GM20431 (cell line): Measurements from ENCODE around the gene GTF2A1.
"Not testable (repeated sequence)": the region's sequence is repeated elsewhere in the genome, so short reads cannot be mapped to it uniquely, and the experiment has no call there.

Source experiments
- in situ Hi-C: fragments of 300-500 bp; cut with MseI, MboI; formaldehyde crosslinking; loops from one replicate; pipeline ENCODE4 v1.15.0; 2020; ENCODE audit warnings: low sequenced_read_pairs; ENCODE audit not compliant: unreplicated experiment

GTF2A1 gene

DNA sequence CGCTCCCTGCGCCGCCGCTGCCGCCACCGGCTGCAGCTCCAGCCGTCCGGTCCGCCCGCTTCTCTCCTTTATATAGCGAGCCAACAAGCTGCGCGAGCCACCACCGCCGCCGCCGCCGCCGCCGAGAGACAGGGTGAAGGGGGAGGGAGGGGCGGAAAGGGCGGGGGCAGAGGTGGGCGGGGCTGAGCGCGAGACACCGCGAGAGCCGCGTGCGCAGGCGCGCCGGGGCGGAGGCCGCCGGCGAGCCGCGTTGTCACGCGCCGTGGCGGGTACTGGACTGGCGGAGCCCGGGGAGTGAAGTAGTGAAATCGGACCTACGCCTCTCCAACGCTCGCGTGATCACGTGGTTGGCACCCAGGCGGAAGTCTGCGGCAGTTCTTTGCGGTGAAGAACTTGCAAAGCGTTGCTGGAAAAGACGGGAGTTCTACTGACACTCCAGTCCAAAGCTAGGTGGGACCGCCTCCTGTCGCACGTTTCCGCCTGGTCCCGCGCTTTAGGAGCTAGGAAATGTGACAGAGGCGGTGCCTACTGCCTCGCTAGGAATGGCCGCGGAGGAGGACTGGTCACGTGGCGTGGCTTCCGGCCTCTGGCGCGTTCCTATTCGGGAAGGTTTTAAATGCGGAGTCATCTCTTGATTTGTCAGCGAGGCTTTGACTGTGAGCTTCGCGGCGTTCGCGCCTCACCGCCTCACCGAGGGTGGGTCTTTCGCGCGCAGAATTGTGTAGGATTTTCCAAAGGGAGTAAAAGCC lies at the start of gene GTF2A1:
Gene GTF2A1 (minus strand): TSS at position 130 of the 749 bp plus-strand sequence. CDS start 441 bp downstream, outside the sequence.
- in situ Hi-C loops: no loop called here

DNA sequence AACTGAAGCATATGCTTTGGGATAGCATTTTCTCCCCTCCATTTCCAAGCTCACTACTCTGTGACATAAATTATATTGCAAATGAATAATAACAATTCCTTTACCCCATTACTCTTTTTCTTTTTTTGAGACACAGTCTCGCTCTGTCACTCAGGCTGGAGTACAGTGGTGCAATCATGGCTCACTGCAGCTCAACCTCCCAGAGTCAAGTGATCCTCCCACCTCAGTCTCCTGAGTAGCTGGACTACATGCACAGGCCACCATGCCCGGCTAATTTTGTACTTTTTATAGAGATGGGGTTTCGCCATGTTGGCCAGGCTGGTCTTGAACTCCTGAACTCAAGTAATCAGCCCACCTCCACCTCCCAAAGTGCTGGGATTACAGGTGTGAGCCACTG lies 49.2 kb upstream of the GTF2A1 start:
- in situ Hi-C loops: loop anchor here (10.0 kb wide), 1 partner anchor 175 kb away; no protein-coding TSS in a partner anchor

DNA sequence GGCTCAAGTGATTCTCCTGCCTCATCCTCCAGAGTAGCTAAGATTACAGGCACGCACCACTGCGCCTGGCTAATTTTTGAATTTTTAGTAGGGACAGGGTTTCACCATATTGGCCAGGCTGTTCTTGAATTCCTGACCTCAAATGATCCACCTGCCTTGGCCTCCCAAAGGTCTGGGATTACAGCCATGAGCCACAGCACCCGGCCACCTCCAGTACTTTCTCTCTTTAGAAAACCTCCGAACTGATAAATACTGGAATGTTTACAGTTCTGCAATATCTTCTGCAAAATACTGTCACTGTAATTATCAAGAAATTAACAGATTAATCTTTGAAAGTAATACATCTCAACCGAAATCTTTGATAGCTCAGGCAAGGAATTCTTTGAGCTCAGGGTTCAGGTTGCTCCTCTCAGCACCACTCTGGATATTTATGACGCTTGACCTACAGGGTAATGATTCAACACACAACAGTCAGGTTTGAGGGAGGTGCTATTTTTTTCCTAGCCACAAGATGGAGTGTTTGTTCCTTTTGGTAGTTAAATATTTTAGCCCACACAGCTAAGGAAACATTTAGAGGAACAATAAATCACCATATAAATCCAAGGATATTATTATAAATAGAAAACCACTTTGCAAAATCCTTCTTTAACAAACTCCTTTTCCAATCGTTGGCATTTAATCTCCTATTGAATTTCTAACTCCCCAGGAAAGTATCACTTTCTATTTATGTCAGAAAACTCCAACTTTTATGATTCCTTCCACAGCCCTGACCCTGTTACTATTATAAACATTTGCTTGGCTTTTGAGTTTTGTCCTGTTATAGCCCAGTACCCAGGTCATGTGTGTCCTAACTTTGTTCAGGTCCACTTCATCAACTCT lies 48.6 kb upstream of the GTF2A1 start:
- in situ Hi-C loops: no loop called here

DNA sequence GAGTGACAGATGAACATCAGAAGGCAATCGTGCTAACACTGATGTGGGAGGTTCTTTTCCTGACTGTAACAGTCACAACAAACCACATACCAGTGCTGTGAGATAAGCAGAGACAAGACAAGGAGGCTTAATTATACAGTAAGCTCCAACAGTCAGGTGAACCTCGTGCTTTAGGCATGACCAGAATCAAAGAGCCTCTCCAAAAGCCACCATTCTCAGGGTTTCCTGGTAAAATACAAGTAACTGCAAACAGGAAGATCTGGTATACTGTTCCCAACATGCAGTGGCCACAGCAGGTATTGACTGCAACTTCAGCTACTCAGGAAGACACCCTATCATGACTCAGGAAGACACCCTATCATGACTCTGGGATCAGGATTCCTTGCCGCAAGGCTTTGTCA lies 47.3 kb upstream of the GTF2A1 start:
- in situ Hi-C loops: no loop called here

DNA sequence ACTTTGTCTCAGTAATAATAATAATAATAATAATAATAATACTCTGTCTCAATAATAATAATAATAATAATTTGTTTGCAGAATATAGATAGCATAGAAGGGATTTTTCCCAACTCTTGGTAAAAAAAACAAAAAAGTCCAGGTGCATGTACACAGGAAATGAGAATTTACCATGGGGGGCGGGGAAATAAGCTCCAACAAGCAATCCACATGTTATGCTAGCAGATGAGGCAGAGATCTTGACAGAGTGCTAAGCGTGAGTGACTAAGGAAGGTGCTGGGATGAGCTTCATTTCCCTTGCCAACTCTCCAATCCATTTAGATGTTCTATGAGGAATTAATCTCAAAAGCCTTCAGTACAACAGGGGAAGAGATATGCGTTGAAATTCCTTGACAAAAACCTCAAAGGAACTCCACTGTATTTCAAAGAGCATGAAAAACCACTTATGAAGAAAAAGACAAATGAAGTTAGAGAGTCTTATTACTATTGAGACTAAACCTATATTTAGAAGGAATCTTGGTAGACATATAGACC lies 44.9 kb upstream of the GTF2A1 start:
- in situ Hi-C loops: no loop called here

DNA sequence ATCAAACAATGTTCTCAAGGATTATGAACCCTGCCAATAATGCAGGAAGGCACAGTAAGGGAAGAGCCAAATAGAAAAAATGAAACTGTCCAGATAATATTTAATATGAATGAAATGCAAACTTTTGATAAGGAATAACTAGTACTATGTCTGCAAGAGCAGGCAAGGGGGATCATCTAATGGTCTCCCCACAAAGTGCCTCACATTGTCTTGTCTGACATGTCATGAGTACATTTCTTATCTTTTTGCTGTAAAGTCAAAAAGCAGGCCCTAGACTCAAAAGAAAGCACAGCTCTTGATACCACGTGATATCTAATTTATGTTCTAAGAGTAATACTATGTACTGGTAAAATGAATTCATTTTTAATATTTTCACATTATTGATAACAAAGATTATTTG lies 43.9 kb upstream of the GTF2A1 start:
- in situ Hi-C loops: no loop called here

DNA sequence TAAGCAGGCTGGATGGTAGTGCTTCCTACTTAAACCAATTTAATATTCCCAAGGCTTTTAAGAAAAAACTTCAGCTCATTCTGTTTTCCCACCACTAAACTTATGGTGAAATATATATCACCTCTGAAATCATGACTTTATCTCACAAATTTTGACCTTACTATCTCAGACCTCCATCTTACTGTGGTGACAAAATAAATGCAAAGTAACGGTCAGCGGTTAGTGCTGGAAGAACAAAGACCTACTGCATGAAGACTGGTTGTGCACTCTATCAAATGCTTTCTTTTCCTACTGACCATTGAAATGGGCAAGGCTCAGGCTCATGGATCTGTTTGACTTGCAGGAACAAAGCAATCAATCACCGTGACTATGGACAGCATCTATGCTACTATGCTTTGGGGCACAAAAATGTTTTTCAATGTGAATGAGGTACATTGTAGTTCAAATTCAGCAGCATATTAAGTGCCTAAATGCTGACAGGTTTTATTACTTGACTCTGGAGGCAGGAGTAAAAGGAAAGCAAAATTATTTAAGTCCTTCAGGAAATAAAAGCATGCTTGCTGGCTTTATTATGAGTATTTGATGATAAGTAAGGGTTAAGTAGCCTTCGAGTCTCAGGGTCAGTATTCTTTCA lies 43.1 kb upstream of the GTF2A1 start:
- in situ Hi-C loops: no loop called here

DNA sequence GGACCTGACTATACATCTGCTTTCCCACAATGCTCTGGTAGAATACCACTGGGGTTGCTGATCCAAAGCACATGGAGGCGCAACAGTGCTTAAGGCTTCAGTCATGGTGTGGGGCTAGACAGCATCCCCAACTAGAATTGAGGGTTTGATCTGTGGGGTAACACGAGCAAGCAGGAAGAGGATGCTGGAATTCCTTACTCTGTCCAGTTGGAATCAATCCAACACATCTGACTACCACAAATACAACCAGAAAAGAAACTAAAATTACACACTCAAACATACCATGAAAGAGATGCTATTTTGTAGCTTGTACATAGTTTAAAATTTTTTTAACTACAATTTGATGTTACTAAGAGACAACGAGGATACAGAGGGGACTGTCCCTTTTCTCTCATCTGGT lies 40.4 kb upstream of the GTF2A1 start:
- in situ Hi-C loops: no loop called here

DNA sequence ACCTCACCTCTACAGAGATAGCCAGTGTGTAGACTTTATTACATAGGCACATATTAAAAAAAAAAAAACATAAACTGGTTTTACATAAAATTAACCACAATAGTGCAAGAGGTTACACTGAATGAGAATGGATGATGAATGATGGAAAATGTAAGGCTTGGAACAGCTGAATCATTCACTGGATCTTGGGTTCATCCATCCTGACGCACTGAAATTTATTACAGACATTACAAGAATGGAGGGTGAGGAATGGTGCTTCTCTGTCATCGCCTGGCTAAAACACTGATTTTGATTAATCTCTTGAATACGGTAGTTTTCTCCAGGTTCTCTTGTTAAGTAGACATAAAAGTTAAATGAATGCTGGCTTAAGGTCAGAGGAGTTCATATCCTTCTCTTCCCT lies 40.0 kb upstream of the GTF2A1 start:
- in situ Hi-C loops: no loop called here

DNA sequence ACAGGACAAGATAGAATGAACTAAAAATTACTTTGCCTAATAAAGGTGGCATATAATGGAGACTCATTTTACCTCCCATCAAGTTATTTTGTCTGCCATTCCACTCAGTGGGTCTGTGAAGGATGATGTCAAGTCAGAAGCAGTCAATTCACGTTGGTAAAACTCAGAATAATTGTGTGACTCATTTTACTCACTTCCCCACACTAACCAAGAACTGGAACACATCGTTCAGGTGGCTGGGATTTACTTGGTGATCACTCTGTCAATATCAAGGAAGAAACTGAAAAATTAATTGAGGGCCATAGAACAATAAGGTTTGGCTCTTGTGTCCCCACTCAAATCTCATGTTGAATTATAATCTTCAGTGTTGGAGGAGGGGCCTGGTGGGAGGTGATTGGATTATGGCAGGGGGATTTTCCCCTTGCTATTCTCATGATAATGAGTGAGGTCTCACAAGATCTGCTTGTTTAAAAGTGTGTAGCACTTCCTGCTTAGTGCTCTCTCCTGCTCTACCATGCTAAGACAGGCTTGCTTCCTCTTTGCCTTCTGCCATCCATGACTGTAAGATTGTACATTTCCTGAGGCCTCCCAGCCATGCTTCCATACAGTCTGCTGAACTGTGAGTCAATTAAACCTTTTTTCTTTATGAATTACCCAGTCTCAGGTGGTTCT lies 35.7 kb upstream of the GTF2A1 start:
- in situ Hi-C loops: no loop called here

DNA sequence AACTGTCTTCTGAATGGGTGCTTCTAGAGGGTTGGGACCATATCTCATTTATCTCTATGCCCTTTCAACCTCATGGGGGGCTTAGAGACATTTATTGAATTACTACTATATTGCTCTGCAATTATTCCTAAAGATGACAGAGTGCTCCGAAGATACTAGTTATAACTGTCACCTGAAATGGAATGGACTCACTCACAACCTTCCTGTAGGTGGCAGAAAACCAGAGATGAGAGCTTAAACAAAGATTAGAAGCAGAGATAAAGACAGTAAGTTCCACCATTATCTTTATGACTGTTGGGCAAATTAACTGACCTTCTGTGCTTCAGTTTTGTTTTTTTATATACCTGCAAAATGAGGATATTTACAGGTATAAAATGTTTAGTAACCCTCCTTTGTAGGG lies 31.5 kb upstream of the GTF2A1 start:
- in situ Hi-C loops: no loop called here

DNA sequence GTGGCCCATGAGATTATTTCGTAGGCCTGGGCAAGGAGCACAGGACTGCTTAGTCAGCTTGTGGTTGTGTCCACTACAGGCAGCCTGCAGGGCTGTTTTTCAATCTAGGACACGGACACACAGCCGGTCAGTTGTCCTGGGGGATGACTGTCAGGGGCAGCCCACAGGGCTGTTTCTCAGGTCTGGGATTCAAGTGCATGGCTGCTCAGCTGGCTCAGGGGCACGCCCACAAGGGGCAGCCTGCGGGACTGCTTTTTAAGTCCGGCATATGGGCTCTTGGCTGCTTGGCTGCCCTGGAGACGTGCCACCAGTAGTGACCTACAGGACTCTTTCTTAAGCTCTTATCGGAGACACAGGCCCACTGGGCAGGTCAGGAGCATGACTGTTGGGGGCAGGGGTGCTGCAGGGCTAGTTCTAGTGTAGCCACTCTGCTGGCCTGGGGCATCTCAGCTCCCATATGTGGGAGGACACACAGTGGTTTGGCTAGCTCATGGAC lies 26.6 kb upstream of the GTF2A1 start:
- in situ Hi-C loops: no loop called here

DNA sequence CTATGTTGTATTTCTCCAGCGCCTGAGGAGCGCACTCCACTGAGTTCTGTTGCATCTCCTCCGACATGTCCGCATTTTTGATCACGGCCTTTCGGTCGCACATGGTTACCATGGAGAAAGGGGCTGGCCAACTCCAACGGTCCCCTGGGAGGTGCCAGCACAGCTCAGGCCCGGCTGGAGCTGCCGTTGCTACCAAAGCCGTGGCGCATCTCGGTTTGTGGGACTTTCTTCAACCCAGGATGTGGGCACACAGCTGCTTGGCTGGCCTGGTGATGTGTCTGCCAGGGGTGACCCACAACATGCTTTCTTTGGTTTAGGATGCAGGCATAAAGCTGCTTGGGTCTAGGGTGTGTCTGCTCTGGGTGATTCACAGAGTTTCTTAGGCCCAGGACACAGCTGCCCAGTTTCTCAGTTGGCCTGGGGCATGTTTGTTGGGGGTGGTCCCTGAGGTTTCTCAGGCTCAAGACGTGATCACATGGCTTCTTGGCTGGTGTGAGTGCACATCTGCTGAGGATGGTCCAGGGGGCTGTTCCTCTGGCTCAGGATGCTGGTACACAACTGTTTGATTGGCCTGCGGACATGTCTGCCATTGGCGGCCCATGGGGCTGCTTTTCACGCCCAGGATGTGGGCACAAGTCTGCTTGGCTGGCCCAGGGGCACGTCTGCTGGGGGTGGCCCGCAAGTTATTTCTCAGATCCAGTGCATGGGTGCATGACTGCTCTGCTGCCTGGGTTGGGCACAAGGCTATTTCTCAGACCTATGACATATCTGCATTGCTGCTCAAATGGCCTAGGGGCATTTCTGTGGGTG lies 25.9 kb upstream of the GTF2A1 start:
- in situ Hi-C loops: no loop called here

DNA sequence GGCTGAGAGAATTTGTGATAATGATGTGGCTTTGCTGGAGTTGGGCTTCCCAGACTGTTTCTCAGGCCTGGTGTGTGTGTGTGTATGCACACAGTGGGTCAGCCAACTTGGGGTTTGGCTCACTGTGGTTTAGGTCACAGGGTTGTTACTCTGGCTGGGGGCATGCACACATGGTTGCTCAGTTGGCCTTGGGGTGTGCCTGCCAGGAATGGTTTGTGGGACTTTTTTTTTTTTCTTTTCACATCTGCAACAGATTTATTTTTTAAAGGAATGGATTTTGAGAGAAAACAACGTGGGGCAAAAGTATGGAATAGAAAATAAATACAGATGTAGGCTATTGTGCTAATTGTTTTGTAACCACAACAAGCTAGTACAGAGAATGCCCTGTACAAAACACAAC lies 25.0 kb upstream of the GTF2A1 start:
- in situ Hi-C loops: no loop called here

DNA sequence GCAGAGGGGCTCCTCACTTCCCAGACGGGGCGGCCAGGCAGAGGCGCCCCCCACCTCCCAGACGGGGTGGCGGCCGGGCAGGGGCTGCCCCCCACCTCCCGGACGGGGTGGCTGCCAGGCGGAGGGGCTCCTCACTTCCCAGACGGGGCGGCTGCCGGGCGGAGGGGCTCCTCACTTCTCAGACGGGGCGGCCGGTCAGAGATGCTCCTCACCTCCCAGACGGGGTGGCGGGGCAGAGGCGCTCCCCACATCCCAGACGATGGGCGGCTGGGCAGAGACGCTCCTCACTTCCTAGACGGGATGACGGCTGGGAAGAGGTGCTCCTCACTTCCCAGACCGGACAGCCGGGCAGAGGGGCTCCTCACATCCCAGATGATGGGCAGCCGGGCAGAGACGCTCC lies 23.7 kb upstream of the GTF2A1 start:
- in situ Hi-C loops: not testable (repeated sequence)

DNA sequence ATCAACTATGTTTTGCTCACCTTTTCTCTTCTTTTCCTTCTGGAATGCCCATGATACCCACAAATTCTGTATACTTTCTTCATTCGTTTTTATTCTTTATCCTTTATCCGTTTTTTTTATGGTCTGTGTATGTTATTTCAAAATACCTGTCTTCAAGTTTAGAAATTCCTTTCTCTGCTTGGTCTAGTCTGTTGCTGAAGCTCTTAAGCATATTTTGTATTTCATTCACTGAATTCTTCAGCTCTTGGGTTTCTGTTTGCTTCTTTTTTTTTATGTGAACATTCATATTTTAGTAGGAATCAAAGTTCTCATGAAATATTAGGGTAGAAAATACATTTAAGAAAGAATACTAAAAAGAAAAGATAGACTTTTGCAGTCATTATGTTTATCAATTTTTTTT lies 22.7 kb upstream of the GTF2A1 start:
- in situ Hi-C loops: no loop called here

DNA sequence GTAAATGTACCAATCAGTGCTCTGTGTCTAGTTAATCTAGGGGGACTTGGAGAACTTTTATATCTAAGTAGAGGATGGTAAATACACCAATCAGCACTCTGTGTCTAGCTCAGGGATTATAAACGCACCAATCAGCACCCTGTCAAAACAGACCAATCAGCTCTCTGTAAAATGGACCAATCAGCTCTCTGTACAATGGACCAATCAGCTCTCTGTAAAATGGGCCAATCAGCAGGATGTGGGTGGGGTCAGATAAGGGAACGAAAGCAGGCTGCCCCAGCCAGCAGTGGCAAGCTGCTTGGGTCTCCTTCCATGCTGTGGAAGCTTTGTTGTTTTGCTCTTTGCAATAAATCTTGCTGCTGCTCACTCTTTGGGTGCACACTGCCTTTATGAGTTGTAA lies 16.1 kb upstream of the GTF2A1 start:
- in situ Hi-C loops: not testable (repeated sequence)

DNA sequence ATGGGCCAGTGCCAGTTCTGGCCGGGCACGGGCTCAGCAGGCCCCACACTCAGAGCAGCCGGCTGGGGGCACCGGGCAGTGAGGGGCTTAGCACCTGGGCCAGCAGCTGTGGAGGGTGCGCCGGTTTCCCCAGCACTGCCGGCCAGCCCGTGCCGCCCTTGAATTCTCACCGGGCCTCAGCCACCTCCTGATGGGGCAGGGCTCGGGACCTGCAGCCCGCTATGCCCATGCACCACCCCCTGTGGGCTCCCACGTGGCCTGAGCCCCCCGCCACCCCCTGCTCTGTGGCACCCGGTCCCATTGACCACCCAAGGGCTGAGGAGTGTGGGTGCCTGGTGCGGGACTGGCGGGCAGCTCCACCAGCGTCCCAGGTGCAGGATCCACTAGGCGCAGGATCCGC lies 15.4 kb upstream of the GTF2A1 start:
- in situ Hi-C loops: no loop called here

DNA sequence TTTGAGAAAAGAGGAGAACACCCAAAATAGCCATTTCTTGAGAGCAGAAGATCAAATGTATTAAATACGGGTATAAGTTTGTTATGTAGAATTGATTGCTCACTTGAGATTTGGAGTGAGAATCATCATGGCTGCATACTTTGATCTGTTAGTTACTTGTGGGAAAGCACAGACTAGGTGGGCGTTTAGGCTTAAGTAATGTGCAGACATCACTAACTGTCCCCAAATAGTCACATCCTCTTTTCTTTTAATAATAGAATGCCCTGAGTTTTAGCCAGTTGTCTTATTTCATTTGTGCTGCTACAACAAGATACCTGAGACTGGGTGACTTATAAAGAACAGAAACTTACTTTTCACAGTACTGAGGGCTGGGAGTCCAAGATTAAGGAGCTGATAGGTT lies 14.3 kb upstream of the GTF2A1 start:
- in situ Hi-C loops: no loop called here
